MCF 10A (cell line): Measurements from ENCODE around the gene PRMT2. TPM values are rescaled to one million over a fixed set of nuclear protein-coding genes. Genes with fewer than 3 reads are reported as not detected.

ENCODE experiments used
- BruUV-seq: library from RNA; stranded (reverse); fragments of 400-500 nt; replicated peaks from 2 replicates; lab custom pipeline; 2021; lab: Mats Ljungman, UMichigan
- CTCF ChIA-PET: fragments of 300-600 bp; sonication (Branson Sonifier 250); formaldehyde crosslinking; extraction: SDS; loops from one replicate; lab custom pipeline; 2021; ENCODE audit warnings: antibody characterized with exemption, inconsistent platforms; lab: Yijun Ruan, JAX
- POLR2A ChIA-PET: fragments of 300-600, 350-650 bp; sonication (Branson Sonifier 250); formaldehyde crosslinking; extraction: SDS; loops from one replicate; lab custom pipeline; 2020; ENCODE audit warnings: antibody characterized with exemption, inconsistent platforms; lab: Yijun Ruan, JAX
- DNase-seq: peaks from one replicate; pipeline ENCODE4 v3.0.0-alpha.2; 2018; ENCODE audit not compliant: unreplicated experiment
- H3K27ac Mint-ChIP-seq: one replicate; pipeline ENCODE4 v1.8.0; 2022; ENCODE audit warnings: mild to moderate bottlenecking, low read depth, mixed read lengths; ENCODE audit not compliant: unreplicated experiment
- H3K27me3 Mint-ChIP-seq: one replicate; pipeline ENCODE4 v1.8.0; 2022; ENCODE audit warnings: mixed read lengths; ENCODE audit not compliant: insufficient read depth, unreplicated experiment
- H3K36me3 Mint-ChIP-seq: one replicate; pipeline ENCODE4 v1.8.0; 2022; ENCODE audit warnings: mild to moderate bottlenecking, moderate library complexity, mixed read lengths; ENCODE audit not compliant: insufficient read depth, unreplicated experiment
- H3K4me1 Mint-ChIP-seq: one replicate; pipeline ENCODE4 v1.8.0; 2022; ENCODE audit warnings: mixed read lengths; ENCODE audit not compliant: insufficient read depth, unreplicated experiment
- H3K4me3 Mint-ChIP-seq: one replicate; pipeline ENCODE4 v1.8.0; 2022; ENCODE audit warnings: mild to moderate bottlenecking, moderate library complexity, mixed read lengths; ENCODE audit not compliant: unreplicated experiment
- H3K9me3 Mint-ChIP-seq: one replicate; pipeline ENCODE4 v1.8.0; 2022; ENCODE audit warnings: mixed read lengths; ENCODE audit not compliant: unreplicated experiment
- intact Hi-C: fragments of 100-400 bp; cut with micrococcal nuclease; formaldehyde crosslinking; loops from 2 replicates; pipeline ENCODE4 v1.14.1; 2022
- total RNA-seq: library from RNA; stranded (reverse); gene quantifications from 2 replicates; pipeline ENCODE4 v1.2.3, GENCODE V29; 2022
- TF ChIP-seq, protein P1 (sequence below): fragments of 200-600 bp; IDR thresholded peaks from one replicate; pipeline ENCODE4 v1.8.0; 2022; ENCODE audit warnings: antibody characterized with exemption, mild to moderate bottlenecking; ENCODE audit not compliant: unreplicated experiment

The PRMT2 gene
- total RNA-seq, 1 experiment from 2014 or later: 60.2 TPM

DNA sequence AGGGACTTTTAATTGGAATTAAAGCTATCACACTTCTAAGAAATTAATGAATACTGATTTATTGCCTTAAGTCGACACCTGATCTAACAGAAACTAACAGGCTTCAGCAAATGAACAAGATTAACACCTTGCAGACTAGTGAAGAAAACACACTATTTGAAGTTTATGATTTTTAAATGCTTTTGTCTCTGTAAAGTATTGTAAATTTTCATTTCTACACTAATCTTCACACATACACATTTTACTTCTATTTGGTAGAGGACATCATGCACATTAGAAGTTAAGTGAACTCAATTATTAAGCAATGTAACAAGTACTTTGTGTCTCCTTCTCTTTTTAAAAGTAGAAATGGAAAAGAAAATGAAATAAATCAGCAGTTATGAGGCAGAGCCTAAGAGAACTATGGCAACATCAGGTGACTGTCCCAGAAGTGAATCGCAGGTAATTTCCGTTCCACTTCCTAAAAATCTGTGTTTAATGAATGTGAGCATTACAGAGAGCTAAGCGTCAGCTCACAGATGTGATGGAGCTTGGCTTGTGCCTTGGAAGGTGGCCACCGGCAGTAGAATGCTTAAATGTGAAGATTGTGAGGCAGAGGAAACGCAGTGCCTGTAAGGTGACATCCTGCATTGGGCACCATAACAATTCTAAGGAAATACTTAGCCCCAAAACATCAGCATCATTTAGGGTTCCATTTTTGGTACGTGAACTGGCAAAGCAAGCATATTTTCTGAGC is 1.2 kb downstream of the PRMT2 start:
- Mint-ChIP-seq H3K27ac (peak overlapping the region; percentile 91), H3K4me1 (peaks cover 40% of the 10 kb centered on the region), H3K9me3 (no peaks in the 10 kb centered on the region), H3K27me3 (peaks cover 1% of the 10 kb centered on the region), H3K4me3 (peak overlapping the region; percentile 96), H3K36me3 (peaks cover 32% of the 10 kb centered on the region)
- TF ChIP-seq, protein P1, sequence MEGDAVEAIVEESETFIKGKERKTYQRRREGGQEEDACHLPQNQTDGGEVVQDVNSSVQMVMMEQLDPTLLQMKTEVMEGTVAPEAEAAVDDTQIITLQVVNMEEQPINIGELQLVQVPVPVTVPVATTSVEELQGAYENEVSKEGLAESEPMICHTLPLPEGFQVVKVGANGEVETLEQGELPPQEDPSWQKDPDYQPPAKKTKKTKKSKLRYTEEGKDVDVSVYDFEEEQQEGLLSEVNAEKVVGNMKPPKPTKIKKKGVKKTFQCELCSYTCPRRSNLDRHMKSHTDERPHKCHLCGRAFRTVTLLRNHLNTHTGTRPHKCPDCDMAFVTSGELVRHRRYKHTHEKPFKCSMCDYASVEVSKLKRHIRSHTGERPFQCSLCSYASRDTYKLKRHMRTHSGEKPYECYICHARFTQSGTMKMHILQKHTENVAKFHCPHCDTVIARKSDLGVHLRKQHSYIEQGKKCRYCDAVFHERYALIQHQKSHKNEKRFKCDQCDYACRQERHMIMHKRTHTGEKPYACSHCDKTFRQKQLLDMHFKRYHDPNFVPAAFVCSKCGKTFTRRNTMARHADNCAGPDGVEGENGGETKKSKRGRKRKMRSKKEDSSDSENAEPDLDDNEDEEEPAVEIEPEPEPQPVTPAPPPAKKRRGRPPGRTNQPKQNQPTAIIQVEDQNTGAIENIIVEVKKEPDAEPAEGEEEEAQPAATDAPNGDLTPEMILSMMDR: no peak
- TSS peak; percentile 46 for BruUV-seq
- POLR2A ChIA-PET: interaction anchor here (0.6 to 4.8 kb wide), 18 partner anchors 10 to 1917 kb away, joined by 3 to 43 read pairs (median 4); partner anchors contain the start of gene DIP2A
- DNase-seq: no peak
- intact Hi-C loops: no loop called here
- CTCF ChIA-PET: interaction anchor here (0.5 to 0.7 kb wide), 2 partner anchors 298 to 1286 kb away, joined by 3 to 4 read pairs; no protein-coding TSS in a partner anchor

DNA sequence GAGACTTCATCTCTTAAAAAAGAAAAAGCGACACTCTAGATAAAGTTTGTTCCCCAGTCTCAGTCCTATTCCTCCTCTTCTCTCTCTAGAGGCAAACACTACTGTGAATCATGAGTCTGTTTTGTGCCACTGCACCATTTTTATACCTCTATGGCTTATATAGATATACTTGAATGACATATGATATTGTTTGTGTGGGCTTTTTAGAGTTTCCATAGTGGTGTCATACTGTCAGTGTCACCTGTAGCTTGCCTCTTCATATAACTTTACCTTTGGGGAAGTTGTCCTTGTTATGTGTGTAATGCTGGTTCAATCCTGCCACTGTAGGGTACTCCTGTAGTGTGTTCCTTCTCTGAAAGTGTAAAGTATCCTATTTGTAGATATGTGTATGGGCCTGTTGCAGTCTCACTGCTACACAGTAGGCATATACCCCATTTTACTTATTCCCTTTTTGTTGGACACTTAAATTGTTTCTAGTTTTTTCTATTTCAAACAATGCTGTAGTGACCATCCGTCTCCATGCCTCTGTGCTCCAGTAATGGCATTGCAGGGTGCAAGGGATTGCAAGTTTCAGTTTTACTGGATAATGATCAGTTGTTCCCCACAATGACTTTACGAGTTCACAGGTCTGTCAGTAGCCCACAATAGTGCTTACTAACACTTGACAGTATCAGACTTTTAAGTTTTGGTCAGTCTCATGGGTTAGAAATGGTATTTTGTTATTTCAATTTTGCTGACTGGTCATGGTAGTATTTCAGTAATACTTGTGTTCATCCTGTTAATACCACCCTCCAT is 2.7 kb downstream of the PRMT2 start:
- CTCF ChIA-PET: interaction anchor here (0.8 kb wide), 1 partner anchor 46 kb away, joined by 3 read pairs; no protein-coding TSS in a partner anchor
- intact Hi-C loops: no loop called here
- Mint-ChIP-seq H3K36me3 (peaks cover 40% of the 10 kb centered on the region), H3K4me3 (peak overlapping the region; percentile 57), H3K4me1 (peaks cover 43% of the 10 kb centered on the region), H3K27me3 (no peaks in the 10 kb centered on the region), H3K27ac (peak overlapping the region; percentile 61), H3K9me3 (no peaks in the 10 kb centered on the region)
- peak; percentile 5 for DNase-seq
- POLR2A ChIA-PET: interaction anchor here (0.8 to 2.1 kb wide), 9 partner anchors 8 to 409 kb away, joined by 3 to 15 read pairs (median 4); partner anchors contain the start of genes DIP2A and LSS
- no TSS peak for BruUV-seq
- TF ChIP-seq, protein P1: no peak

DNA sequence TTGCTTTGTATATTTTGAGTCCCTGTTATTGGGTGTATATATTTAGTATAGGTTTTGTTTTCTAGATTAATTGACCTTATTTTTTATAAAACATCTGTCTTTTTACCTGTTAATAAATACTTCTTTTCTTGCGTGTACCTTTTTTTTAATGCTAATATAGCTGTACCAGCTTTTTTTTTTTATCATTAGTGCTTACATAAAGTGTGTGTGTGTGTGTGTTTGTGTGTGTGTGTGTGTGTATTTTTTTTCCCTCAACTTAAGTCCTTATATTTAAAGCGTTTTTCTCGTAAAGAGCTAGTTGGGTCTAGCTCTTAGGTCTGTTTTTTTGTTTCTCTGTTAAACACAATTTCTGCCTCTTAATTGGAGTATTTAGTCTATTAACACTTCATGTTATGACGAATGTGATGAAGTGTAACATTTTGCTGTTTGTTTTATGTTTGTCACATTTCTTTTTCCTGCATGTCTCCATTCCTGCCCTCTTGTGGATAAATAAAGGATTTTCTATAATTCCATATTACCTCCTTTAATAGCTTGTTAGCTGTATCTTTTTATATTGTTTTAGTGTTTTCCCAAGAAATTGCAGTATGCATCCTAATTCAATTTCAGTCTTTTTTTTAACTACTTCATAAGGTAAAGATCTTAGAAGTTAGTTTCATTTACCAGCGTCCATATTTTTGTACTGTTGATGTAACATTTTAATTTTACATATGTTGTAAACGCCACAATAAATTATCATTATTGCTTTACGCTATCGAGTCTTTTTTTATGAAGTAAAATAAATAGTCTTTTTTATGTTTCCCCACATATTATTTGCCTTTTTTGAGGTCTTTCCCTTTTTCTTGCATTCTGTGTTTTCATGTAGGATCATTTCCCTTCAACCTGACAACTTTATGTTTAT is 4.3 kb downstream of the PRMT2 start:
- intact Hi-C loops: loop anchor here (1.0 kb wide), 1 partner anchor 181 kb away; the partner anchor contains the start of gene DIP2A
- DNase-seq: peak; percentile 40
- no TSS peak for BruUV-seq
- TF ChIP-seq, protein P1: peak; percentile 40
- H3K4me1 Mint-ChIP-seq: peaks cover 43% of the 10 kb centered on the region
- no peaks in the 10 kb centered on the region for H3K9me3 Mint-ChIP-seq
- H3K4me3 Mint-ChIP-seq: peak overlapping the region; percentile 58
- peaks cover 56% of the 10 kb centered on the region for H3K36me3 Mint-ChIP-seq
- H3K27ac Mint-ChIP-seq: no peak overlapping the region
- ChIA-PET CTCF (interaction anchor here (0.6 to 1.3 kb wide), 10 partner anchors 8 to 266 kb away, joined by 3 to 5 read pairs (median 3); no protein-coding TSS in a partner anchor), POLR2A (interaction anchor here (0.7 to 1.8 kb wide), 8 partner anchors 27 to 496 kb away, joined by 3 to 10 read pairs (median 4); partner anchors contain the start of genes DIP2A and LSS)
- H3K27me3 Mint-ChIP-seq: no peaks in the 10 kb centered on the region
